Measurements from ENCODE around the gene BBS5. TPM values are rescaled to one million over a fixed set of nuclear protein-coding genes. Genes with fewer than 3 reads are reported as not detected.
"Not testable (repeated sequence)": the region's sequence is repeated elsewhere in the genome, so short reads cannot be mapped to it uniquely, and the experiment has no call there.

The BBS5 gene
- total RNA-seq, 1 experiment from 2014 or later: 7.2 TPM

GRCh38 chr2:169485650-169486138 lies 6.4 kb downstream of the BBS5 start:
- no peak for DNase-seq (ENCODE audit: low read depth)

GRCh38 chr2:169486487-169486886 lies 7.2 kb downstream of the BBS5 start:
- DNase-seq (ENCODE audit: low read depth): no peak

GRCh38 chr2:169490834-169491233 lies 11.5 kb downstream of the BBS5 start:
- no peak for DNase-seq (ENCODE audit: low read depth)

- no peak for DNase-seq (ENCODE audit: low read depth)
These were observed 12.1 kb downstream of the BBS5 start for GRCh38 chr2:169491378-169491777.

GRCh38 chr2:169493360-169493759 lies 14.1 kb downstream of the BBS5 start:
- DNase-seq (ENCODE audit: low read depth): no peak

GRCh38 chr2:169495310-169495928 lies 16.1 kb downstream of the BBS5 start:
- no peak for DNase-seq (ENCODE audit: low read depth)

GRCh38 chr2:169504651-169505050 lies 25.4 kb downstream of the BBS5 start:
- DNase-seq (ENCODE audit: low read depth): no peak

- DNase-seq (ENCODE audit: low read depth): peak; percentile 97
These were observed 28.4 kb downstream of the BBS5 start for GRCh38 chr2:169507698-169508097.

- DNase-seq (ENCODE audit: low read depth): peak; percentile 97
These were observed 30.1 kb downstream of the BBS5 start, which contains the start of gene KLHL41 for GRCh38 chr2:169509298-169509885. Gene KLHL41, plus strand, starts transcription at chr2:169509702. Its CDS starts 77 bp downstream, at chr2:169509779.

GRCh38 chr2:169509955-169510354 lies 30.7 kb downstream of the BBS5 start:
- DNase-seq (ENCODE audit: low read depth): no peak

GRCh38 chr2:169510496-169510895 lies 31.2 kb downstream of the BBS5 start:
- DNase-seq (ENCODE audit: low read depth): no peak

- no peak for DNase-seq (ENCODE audit: low read depth)
These were observed 32.5 kb downstream of the BBS5 start for GRCh38 chr2:169511818-169512217.

GRCh38 chr2:169512525-169512924 lies 33.2 kb downstream of the BBS5 start:
- DNase-seq (ENCODE audit: low read depth): peak; percentile 56

GRCh38 chr2:169513094-169513493 lies 33.8 kb downstream of the BBS5 start:
- DNase-seq (ENCODE audit: low read depth): no peak

- DNase-seq (ENCODE audit: low read depth): peak; percentile 94
These were observed 34.6 kb downstream of the BBS5 start for GRCh38 chr2:169513926-169514325.

GRCh38 chr2:169514758-169515157 lies 35.5 kb downstream of the BBS5 start:
- DNase-seq (ENCODE audit: low read depth): not testable (repeated sequence)

GRCh38 chr2:169516488-169516995 lies 37.2 kb downstream of the BBS5 start:
- DNase-seq (ENCODE audit: low read depth): not testable (repeated sequence)

GRCh38 chr2:169520896-169521295 lies 41.6 kb downstream of the BBS5 start:
- DNase-seq (ENCODE audit: low read depth): no peak

- no peak for DNase-seq (ENCODE audit: low read depth)
These were observed 44.4 kb downstream of the BBS5 start for GRCh38 chr2:169523681-169524080.

GRCh38 chr2:169525434-169525833 lies 46.1 kb downstream of the BBS5 start:
- DNase-seq (ENCODE audit: low read depth): no peak

GRCh38 chr2:169526451-169526850 lies 47.2 kb downstream of the BBS5 start:
- peak; percentile 58 for DNase-seq (ENCODE audit: low read depth)

GRCh38 chr2:169528271-169528701 lies 49.0 kb downstream of the BBS5 start:
- peak; percentile 50 for DNase-seq (ENCODE audit: low read depth)

- not testable (repeated sequence) for DNase-seq (ENCODE audit: low read depth)
These were observed 60.2 kb downstream of the BBS5 start for GRCh38 chr2:169539460-169539859.
